GM18511 (cell line): ENCODE results near the gene SERPINB10.

Experiments used
- ATAC-seq: cut with Tn5 transposase; IDR thresholded peaks from one replicate; pipeline ENCODE4 v1.9.1; 2021; ENCODE audit warnings: mild to moderate bottlenecking, moderate library complexity; ENCODE audit not compliant: unreplicated experiment

SERPINB10 gene

GRCh38 chr18:63977040-63977439, 69.3 kb downstream of the SERPINB10 start:
- ATAC-seq: no peak

DNA sequence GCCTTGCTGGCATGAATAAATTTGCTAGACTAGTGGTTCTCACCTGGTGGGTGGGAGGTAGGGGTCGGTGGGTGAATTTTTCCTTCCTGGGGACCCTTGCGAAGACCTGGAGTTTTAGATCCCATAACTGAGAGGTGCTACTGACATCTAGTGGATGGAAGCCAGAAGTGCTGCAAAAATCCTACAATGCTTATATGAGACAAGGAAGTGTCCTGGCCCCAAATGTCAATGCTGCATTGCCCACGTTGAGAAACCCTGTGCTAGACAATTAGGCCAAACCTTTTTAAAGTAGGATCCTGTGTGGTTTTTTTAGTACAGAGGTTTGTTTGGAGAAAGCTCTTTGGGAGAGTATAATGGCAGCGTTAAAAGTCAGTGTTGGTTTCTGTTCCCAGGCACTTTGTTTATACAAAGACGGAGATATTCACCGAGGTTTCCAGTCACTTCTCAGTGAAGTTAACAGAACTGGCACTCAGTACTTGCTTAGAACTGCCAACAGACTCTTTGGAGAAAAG, 71.7 kb downstream of the SERPINB10 start:
- peak; percentile 72 for ATAC-seq

DNA sequence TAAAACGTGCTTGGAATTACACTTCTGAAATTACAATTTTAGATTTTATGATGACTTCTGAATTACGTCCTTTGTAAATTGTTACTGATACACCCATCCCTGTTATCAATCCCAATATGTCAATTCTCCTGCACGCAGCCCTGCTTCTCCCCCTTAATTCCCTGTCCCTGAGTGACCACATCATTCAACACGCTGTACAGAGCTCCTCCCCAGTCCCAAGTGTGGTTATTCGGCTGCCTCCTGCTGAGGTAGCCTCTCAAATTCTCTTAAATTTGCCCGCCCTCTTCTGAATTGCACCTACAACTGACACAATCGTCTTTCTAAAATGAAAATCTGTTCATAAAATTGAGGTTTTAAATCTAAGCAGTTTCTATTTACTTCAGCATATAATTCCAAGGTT, 72.3 kb downstream of the SERPINB10 start:
- no peak for ATAC-seq

GRCh38 chr18:63980896-63981460, 73.2 kb downstream of the SERPINB10 start:
- no peak for ATAC-seq

- ATAC-seq: no peak
Observed at GRCh38 chr18:63981719-63982118, 74.0 kb downstream of the SERPINB10 start.

DNA sequence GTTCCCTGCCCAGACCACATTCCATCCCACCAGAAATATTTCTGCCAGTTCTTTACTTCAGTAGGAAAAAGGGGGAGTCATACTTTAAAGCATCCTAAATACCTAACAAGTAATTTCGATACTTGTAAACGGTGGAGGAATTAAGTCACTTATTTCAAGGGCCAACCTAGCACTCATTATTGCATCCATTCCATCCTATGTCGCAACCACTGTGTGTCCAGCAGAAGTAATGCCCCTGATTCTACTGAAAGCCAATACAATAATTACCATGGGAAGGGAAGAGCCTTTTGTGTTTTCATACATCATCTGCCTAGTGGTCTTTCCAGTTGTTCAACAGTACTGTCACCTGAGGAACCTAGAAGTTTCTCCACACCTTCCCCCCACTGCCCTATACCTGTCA, 74.6 kb downstream of the SERPINB10 start:
- ATAC-seq: no peak
